GM23338 (cell line): ENCODE data around the gene PBOV1. TPM values are rescaled to one million over a fixed set of nuclear protein-coding genes. Genes with fewer than 3 reads are reported as not detected.

Experiments
- ATAC-seq: fragments of 200-7000 bp; cut with Tn5 transposase; 3 replicates; pipeline ENCODE4 v1.9.1; 2020
- DNase-seq: peaks from one replicate; pipeline ENCODE4 v3.0.0-alpha.2; 2015; ENCODE audit warnings: low spot score
- H2AFZ ChIP-seq: fragments of 200-600 bp; sonication (generic); 2 replicates; pipeline ENCODE4 v1.8.0; 2016; ENCODE audit warnings: antibody characterized with exemption, mild to moderate bottlenecking, moderate library complexity
- H3F3A ChIP-seq: fragments of 200-600 bp; sonication (generic); replicated peaks from 2 replicates; pipeline ENCODE4 v1.8.0; 2017; ENCODE audit warnings: antibody characterized with exemption, mixed run types, low read depth
- H3K27ac ChIP-seq: fragments of 200-600 bp; sonication (generic); 2 replicates; pipeline ENCODE4 v1.6.1; 2016; ENCODE audit warnings: low read depth
- H3K27me3 ChIP-seq: fragments of 200-600 bp; sonication (generic); 2 replicates; pipeline ENCODE4 v1.8.0; 2016; ENCODE audit warnings: mild to moderate bottlenecking, mixed run types, moderate library complexity; ENCODE audit not compliant: insufficient read depth
- H3K36me3 ChIP-seq: fragments of 200-600 bp; sonication (generic); 2 replicates; pipeline ENCODE4 v1.8.0; 2016; ENCODE audit warnings: mild to moderate bottlenecking; ENCODE audit not compliant: insufficient read depth
- H3K4me1 ChIP-seq: fragments of 200-600 bp; sonication (generic); 2 replicates; pipeline ENCODE4 v1.8.0; 2016; ENCODE audit warnings: mild to moderate bottlenecking, moderate library complexity; ENCODE audit not compliant: insufficient read depth
- H3K4me2 ChIP-seq: fragments of 200-600 bp; sonication (generic); 2 replicates; pipeline ENCODE4 v1.7.1; 2017; ENCODE audit warnings: mixed run types
- H3K4me3 ChIP-seq: fragments of 200-600 bp; sonication (generic); 2 replicates; pipeline ENCODE4 v1.6.1; 2016; ENCODE audit warnings: mixed run types
- H3K79me2 ChIP-seq: fragments of 200-600 bp; sonication (generic); replicated peaks from 2 replicates; pipeline ENCODE4 v1.8.0; 2017; ENCODE audit warnings: mild to moderate bottlenecking; ENCODE audit not compliant: insufficient read depth
- H3K9me2 ChIP-seq: fragments of 200-600 bp; sonication (generic); 2 replicates; pipeline ENCODE4 v1.8.0; 2017; ENCODE audit not compliant: insufficient read depth
- H4K20me1 ChIP-seq: fragments of 200-600 bp; sonication (generic); replicated peaks from 2 replicates; pipeline ENCODE4 v1.8.0; 2017; ENCODE audit warnings: mild to moderate bottlenecking; ENCODE audit not compliant: insufficient read depth
- H3K27ac Mint-ChIP-seq: 2 replicates; pipeline ENCODE4 v1.8.0; 2020; ENCODE audit warnings: inconsistent platforms, mild to moderate bottlenecking, moderate library complexity, mixed read lengths
- H3K27me3 Mint-ChIP-seq: 3 replicates; pipeline ENCODE4 v1.8.0; 2022; ENCODE audit warnings: low read depth, mild to moderate bottlenecking, moderate library complexity, mixed read lengths, inconsistent platforms; ENCODE audit not compliant: insufficient read depth, poor library complexity
- H3K36me3 Mint-ChIP-seq: 3 replicates; pipeline ENCODE4 v1.8.0; 2021; ENCODE audit warnings: low read depth, mild to moderate bottlenecking, inconsistent platforms, moderate library complexity, mixed read lengths
- H3K4me1 Mint-ChIP-seq: 3 replicates; pipeline ENCODE4 v1.8.0; 2020; ENCODE audit warnings: mild to moderate bottlenecking, inconsistent platforms, mixed read lengths
- H3K4me3 Mint-ChIP-seq: 3 replicates; pipeline ENCODE4 v1.8.0; 2021; ENCODE audit warnings: moderate library complexity, mild to moderate bottlenecking, inconsistent platforms, mixed read lengths
- H3K9me3 Mint-ChIP-seq: 3 replicates; pipeline ENCODE4 v1.8.0; 2020; ENCODE audit warnings: moderate library complexity, mild to moderate bottlenecking, inconsistent platforms, mixed read lengths
- CREB1 ChIP-seq: fragments of 250-450 bp; sonication (Bioruptor Pico); IDR thresholded peaks from 2 replicates; pipeline ENCODE4 v1.5.0; 2020; ENCODE audit warnings: low read depth, mild to moderate bottlenecking, moderate library complexity
- EZH2 ChIP-seq: fragments of 200-600 bp; sonication (generic); IDR thresholded peaks from one replicate; pipeline ENCODE4 v1.8.0; 2017; ENCODE audit warnings: antibody characterized with exemption, mild to moderate bottlenecking, low read depth; ENCODE audit not compliant: unreplicated experiment
- STAT1 ChIP-seq: IDR thresholded peaks from one replicate; pipeline ENCODE4 v1.6.1; 2016; ENCODE audit warnings: antibody characterized with exemption; ENCODE audit not compliant: unreplicated experiment
- ZNF114 ChIP-seq: fragments of 250-450 bp; sonication (Bioruptor Pico); IDR thresholded peaks from 2 replicates; pipeline ENCODE4 v1.5.0; 2020; ENCODE audit warnings: mild to moderate bottlenecking, moderate library complexity
- ZNF331 ChIP-seq: fragments of 250-450 bp; sonication (Bioruptor Pico); IDR thresholded peaks from 2 replicates; pipeline ENCODE4 v1.5.0; 2020; ENCODE audit warnings: low read depth, mild to moderate bottlenecking, moderate library complexity
- polyA plus RNA-seq: library from polyadenylated mRNA; unstranded; fragments of >200 nt; fragmentation: Nextera tagmentation; extraction: Ambion mirVana; gene quantifications from 2 replicates; pipeline ENCODE4 v1.2.1, GENCODE V29; 2016
- total RNA-seq: library from RNA; depleted of rRNA; stranded (reverse); fragments of >200 nt; shearing (Covaris generic); gene quantifications from 2 replicates; pipeline ENCODE4 v1.2.3, GENCODE V29; 2014; rRNA removed
- TF ChIP-seq, protein P1 (sequence below): fragments of 250-450 bp; sonication (Bioruptor Pico); IDR thresholded peaks from 2 replicates; pipeline ENCODE4 v1.5.0; 2020; ENCODE audit warnings: mild to moderate bottlenecking, moderate library complexity
- TF ChIP-seq, protein P2 (sequence below): IDR thresholded peaks from one replicate; pipeline ENCODE4 v1.6.1; 2018; ENCODE audit warnings: antibody characterized with exemption; ENCODE audit not compliant: unreplicated experiment

Gene PBOV1
- total and polyA plus RNA-seq, 2 experiments from 2014 or later = not detected

DNA sequence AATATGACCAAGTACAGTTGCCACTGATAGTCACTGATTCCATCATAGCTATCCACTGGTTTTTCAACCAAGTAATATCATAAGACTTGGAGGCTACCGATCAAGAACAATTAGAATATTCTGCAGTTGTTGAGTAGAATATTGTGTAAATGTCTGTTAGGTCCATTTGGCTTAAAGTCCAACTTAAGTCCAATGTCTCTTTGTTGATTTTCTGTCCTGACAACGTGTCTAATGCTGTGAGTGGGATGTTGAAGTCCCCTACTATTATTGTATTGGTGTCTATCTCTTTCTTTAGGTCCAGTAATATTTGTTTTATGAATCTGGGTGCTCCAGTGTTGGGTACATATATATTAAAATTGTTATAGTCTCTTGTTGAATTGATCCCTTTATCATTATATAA, 42.7 kb downstream of the PBOV1 start:
- Mint-ChIP-seq H3K9me3 (peaks cover 22% of the 10 kb centered on the region), H3K4me1 (peaks cover 12% of the 10 kb centered on the region; the same call in 2 of the 3 replicates), H3K36me3 (peaks cover 34% of the 10 kb centered on the region), H3K4me3 (no peak overlapping the region), H3K27me3 (no peaks in the 10 kb centered on the region), H3K27ac (no peak overlapping the region)
- Histone ChIP-seq H3K4me1 (no peaks in the 10 kb centered on the region), H3F3A (no peaks in the 10 kb centered on the region), H3K9me2 (0 out of 2 replicates have a peak, but pooled peaks cover 5% of the 10 kb centered on the region), H3K27ac (no peak overlapping the region), H3K4me3 (no peak overlapping the region), H3K36me3 (peaks cover 3% of the 10 kb centered on the region; the same call in 1 of the 2 replicates), H3K79me2 (no peaks in the 10 kb centered on the region), H2AFZ (no peak overlapping the region), H3K4me2 (no peak overlapping the region), H4K20me1 (no peaks in the 10 kb centered on the region; the same call in 1 of the 2 replicates), H3K27me3 (no peaks in the 10 kb centered on the region)
- TF ChIP-seq EZH2 = no peak
- no peak for TF ChIP-seq STAT1
- TF ChIP-seq ZNF331 = no peak
- TF ChIP-seq, protein P1, sequence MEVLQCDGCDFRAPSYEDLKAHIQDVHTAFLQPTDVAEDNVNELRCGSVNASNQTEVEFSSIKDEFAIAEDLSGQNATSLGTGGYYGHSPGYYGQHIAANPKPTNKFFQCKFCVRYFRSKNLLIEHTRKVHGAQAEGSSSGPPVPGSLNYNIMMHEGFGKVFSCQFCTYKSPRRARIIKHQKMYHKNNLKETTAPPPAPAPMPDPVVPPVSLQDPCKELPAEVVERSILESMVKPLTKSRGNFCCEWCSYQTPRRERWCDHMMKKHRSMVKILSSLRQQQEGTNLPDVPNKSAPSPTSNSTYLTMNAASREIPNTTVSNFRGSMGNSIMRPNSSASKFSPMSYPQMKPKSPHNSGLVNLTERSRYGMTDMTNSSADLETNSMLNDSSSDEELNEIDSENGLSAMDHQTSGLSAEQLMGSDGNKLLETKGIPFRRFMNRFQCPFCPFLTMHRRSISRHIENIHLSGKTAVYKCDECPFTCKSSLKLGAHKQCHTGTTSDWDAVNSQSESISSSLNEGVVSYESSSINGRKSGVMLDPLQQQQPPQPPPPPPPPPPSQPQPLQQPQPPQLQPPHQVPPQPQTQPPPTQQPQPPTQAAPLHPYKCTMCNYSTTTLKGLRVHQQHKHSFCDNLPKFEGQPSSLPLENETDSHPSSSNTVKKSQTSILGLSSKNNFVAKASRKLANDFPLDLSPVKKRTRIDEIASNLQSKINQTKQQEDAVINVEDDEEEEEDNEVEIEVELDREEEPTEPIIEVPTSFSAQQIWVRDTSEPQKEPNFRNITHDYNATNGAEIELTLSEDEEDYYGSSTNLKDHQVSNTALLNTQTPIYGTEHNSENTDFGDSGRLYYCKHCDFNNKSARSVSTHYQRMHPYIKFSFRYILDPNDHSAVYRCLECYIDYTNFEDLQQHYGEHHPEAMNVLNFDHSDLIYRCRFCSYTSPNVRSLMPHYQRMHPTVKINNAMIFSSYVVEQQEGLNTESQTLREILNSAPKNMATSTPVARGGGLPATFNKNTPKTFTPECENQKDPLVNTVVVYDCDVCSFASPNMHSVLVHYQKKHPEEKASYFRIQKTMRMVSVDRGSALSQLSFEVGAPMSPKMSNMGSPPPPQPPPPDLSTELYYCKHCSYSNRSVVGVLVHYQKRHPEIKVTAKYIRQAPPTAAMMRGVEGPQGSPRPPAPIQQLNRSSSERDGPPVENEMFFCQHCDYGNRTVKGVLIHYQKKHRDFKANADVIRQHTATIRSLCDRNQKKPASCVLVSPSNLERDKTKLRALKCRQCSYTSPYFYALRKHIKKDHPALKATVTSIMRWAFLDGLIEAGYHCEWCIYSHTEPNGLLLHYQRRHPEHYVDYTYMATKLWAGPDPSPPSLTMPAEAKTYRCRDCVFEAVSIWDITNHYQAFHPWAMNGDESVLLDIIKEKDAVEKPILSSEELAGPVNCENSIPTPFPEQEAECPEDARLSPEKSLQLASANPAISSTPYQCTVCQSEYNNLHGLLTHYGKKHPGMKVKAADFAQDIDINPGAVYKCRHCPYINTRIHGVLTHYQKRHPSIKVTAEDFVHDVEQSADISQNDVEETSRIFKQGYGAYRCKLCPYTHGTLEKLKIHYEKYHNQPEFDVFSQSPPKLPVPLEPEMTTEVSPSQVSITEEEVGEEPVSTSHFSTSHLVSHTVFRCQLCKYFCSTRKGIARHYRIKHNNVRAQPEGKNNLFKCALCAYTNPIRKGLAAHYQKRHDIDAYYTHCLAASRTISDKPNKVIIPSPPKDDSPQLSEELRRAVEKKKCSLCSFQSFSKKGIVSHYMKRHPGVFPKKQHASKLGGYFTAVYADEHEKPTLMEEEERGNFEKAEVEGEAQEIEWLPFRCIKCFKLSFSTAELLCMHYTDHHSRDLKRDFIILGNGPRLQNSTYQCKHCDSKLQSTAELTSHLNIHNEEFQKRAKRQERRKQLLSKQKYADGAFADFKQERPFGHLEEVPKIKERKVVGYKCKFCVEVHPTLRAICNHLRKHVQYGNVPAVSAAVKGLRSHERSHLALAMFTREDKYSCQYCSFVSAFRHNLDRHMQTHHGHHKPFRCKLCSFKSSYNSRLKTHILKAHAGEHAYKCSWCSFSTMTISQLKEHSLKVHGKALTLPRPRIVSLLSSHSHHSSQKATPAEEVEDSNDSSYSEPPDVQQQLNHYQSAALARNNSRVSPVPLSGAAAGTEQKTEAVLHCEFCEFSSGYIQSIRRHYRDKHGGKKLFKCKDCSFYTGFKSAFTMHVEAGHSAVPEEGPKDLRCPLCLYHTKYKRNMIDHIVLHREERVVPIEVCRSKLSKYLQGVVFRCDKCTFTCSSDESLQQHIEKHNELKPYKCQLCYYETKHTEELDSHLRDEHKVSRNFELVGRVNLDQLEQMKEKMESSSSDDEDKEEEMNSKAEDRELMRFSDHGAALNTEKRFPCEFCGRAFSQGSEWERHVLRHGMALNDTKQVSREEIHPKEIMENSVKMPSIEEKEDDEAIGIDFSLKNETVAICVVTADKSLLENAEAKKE = no peak
- TF ChIP-seq, protein P2, sequence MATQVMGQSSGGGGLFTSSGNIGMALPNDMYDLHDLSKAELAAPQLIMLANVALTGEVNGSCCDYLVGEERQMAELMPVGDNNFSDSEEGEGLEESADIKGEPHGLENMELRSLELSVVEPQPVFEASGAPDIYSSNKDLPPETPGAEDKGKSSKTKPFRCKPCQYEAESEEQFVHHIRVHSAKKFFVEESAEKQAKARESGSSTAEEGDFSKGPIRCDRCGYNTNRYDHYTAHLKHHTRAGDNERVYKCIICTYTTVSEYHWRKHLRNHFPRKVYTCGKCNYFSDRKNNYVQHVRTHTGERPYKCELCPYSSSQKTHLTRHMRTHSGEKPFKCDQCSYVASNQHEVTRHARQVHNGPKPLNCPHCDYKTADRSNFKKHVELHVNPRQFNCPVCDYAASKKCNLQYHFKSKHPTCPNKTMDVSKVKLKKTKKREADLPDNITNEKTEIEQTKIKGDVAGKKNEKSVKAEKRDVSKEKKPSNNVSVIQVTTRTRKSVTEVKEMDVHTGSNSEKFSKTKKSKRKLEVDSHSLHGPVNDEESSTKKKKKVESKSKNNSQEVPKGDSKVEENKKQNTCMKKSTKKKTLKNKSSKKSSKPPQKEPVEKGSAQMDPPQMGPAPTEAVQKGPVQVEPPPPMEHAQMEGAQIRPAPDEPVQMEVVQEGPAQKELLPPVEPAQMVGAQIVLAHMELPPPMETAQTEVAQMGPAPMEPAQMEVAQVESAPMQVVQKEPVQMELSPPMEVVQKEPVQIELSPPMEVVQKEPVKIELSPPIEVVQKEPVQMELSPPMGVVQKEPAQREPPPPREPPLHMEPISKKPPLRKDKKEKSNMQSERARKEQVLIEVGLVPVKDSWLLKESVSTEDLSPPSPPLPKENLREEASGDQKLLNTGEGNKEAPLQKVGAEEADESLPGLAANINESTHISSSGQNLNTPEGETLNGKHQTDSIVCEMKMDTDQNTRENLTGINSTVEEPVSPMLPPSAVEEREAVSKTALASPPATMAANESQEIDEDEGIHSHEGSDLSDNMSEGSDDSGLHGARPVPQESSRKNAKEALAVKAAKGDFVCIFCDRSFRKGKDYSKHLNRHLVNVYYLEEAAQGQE = no peak
- no peak for TF ChIP-seq ZNF114 (CRISPR knock-in tag)
- TF ChIP-seq CREB1 (CRISPR knock-in tag) = no peak
- ATAC-seq (no peak), DNase-seq (no peak)

Other genes with a start within 250 kb of the PBOV1 start
- gene PERP, start 111.1 kb downstream of the PBOV1 start, total RNA-seq = 20.1 and 23.7 TPM in 2 replicates
- gene PERP, start 111.1 kb downstream of the PBOV1 start, polyA plus RNA-seq = 28.1 and 28.4 TPM in 2 replicates
- 23.1 and 24.6 TPM in 2 replicates for gene ARFGEF3, start 56.6 kb downstream of the PBOV1 start, total RNA-seq
- gene ARFGEF3, start 56.6 kb downstream of the PBOV1 start, polyA plus RNA-seq = 5.0 and 5.8 TPM in 2 replicates
- gene SMIM28, start 159.4 kb upstream of the PBOV1 start, total RNA-seq = not detected in 2 replicates
- gene SMIM28, start 159.4 kb upstream of the PBOV1 start, polyA plus RNA-seq = not detected in 2 replicates
- gene HEBP2, start 185.7 kb upstream of the PBOV1 start, total RNA-seq = 14.7 and 25.6 TPM in 2 replicates
- 118 and 127 TPM in 2 replicates for gene HEBP2, start 185.7 kb upstream of the PBOV1 start, polyA plus RNA-seq